HEK293 (cell line): ENCODE measurements around the gene MAML2.

Experiments
- CTCF ChIA-PET: fragments of 350-600 bp; formaldehyde crosslinking; extraction: SDS; loops from one replicate; lab custom pipeline; 2021; ENCODE audit warnings: antibody characterized with exemption; lab: Yijun Ruan, JAX
- POLR2A ChIA-PET: fragments of 300-600 bp; formaldehyde crosslinking; extraction: SDS; loops from one replicate; lab custom pipeline; 2020; ENCODE audit warnings: antibody characterized with exemption, inconsistent platforms; lab: Yijun Ruan, JAX
- H3K27ac ChIP-seq: fragments of 200-500 bp; sonication (Bioruptor generic); 2 replicates; pipeline ENCODE4 v1.5.1; 2014; ENCODE audit warnings: low read depth, low read length, control low read depth, inconsistent platforms; ENCODE audit errors: extremely low read depth
- H3K36me3 ChIP-seq, 2 experiments: fragments of 200-500 bp in 1 of 2; sonication (Bioruptor generic) in 1 of 2; 1 replicate in 1 of 2; 2 replicates in 1 of 2; pipeline ENCODE4 v1.5.1; 2014 to 2017; ENCODE audit warnings: inconsistent platforms in 2 of 2, low read length in 2 of 2; ENCODE audit not compliant: control insufficient read depth in 2 of 2, insufficient read depth in 1 of 2
- H3K4me1 ChIP-seq: fragments of 200-500 bp; sonication (Bioruptor generic); 2 replicates; pipeline ENCODE4 v1.5.1; 2014; ENCODE audit warnings: mild to moderate bottlenecking, low read length, inconsistent platforms; ENCODE audit not compliant: control insufficient read depth, insufficient read depth
- H3K4me3 ChIP-seq: 2 replicates; pipeline ENCODE4 v1.5.1; 2011; ENCODE audit warnings: low read depth, mild to moderate bottlenecking, control low read depth, low read length, moderate library complexity
- H3K9me3 ChIP-seq: fragments of 200-500 bp; sonication (Bioruptor generic); 2 replicates; pipeline ENCODE4 v1.5.1; 2014; ENCODE audit warnings: low read depth, low read length, inconsistent platforms; ENCODE audit not compliant: control insufficient read depth, insufficient read depth
- BCL11B ChIP-seq: fragments of 450-650 bp; formaldehyde crosslinking; IDR thresholded peaks from 2 replicates; pipeline ENCODE4 v1.5.1; 2016; ENCODE audit warnings: low read depth, missing biosample characterization, missing genetic modification characterization
- HOXA7 ChIP-seq: sonication (generic); formaldehyde crosslinking; IDR thresholded peaks from 2 replicates; pipeline ENCODE4 v1.8.1; 2022; ENCODE audit warnings: missing genetic modification reagents, borderline replicate concordance
- KLF9 ChIP-seq: fragments of 450-650 bp; formaldehyde crosslinking; IDR thresholded peaks from 2 replicates; pipeline ENCODE4 v1.5.1; 2016; ENCODE audit warnings: missing biosample characterization, missing genetic modification characterization, low read depth
- MEIS1 ChIP-seq: sonication (generic); formaldehyde crosslinking; IDR thresholded peaks from 2 replicates; pipeline ENCODE4 v1.8.1; 2022; ENCODE audit warnings: missing genetic modification reagents, mild to moderate bottlenecking, borderline replicate concordance
- SP3 ChIP-seq: fragments of 450-650 bp; formaldehyde crosslinking; IDR thresholded peaks from 2 replicates; pipeline ENCODE4 v1.5.1; 2016; ENCODE audit warnings: missing biosample characterization, missing genetic modification characterization
- ZFP41 ChIP-seq: fragments of 450-650 bp; formaldehyde crosslinking; IDR thresholded peaks from 2 replicates; pipeline ENCODE4 v1.5.1; 2016; ENCODE audit warnings: missing biosample characterization, missing genetic modification characterization, borderline replicate concordance
- ZNF121 ChIP-seq: fragments of 450-650 bp; formaldehyde crosslinking; IDR thresholded peaks from 2 replicates; pipeline ENCODE4 v1.5.1; 2016; ENCODE audit warnings: missing biosample characterization, missing genetic modification characterization
- ZNF157 ChIP-seq: fragments of 450-650 bp; formaldehyde crosslinking; IDR thresholded peaks from 2 replicates; pipeline ENCODE4 v1.5.1; 2016; ENCODE audit warnings: missing biosample characterization, missing genetic modification characterization
- ZNF24 ChIP-seq: fragments of 450-650 bp; formaldehyde crosslinking; IDR thresholded peaks from 2 replicates; pipeline ENCODE4 v1.5.1; 2016; ENCODE audit warnings: missing biosample characterization, missing genetic modification characterization
- ZNF311 ChIP-seq: fragments of 450-650 bp; formaldehyde crosslinking; IDR thresholded peaks from 2 replicates; pipeline ENCODE4 v1.5.1; 2017; ENCODE audit warnings: missing biosample characterization, missing genetic modification characterization, borderline replicate concordance
- ZNF416 ChIP-seq: fragments of 450-650 bp; formaldehyde crosslinking; IDR thresholded peaks from 2 replicates; pipeline ENCODE4 v1.5.1; 2016; ENCODE audit warnings: missing biosample characterization, missing genetic modification characterization
- ZNF433 ChIP-seq: fragments of 450-650 bp; formaldehyde crosslinking; IDR thresholded peaks from 2 replicates; pipeline ENCODE4 v1.5.1; 2016; ENCODE audit warnings: missing biosample characterization, missing genetic modification characterization, low read depth
- TF ChIP-seq, protein P1 (sequence below): fragments of 450-650 bp; IDR thresholded peaks from 2 replicates; pipeline ENCODE4 v1.5.1; 2018; ENCODE audit warnings: missing biosample characterization, missing genetic modification characterization
- TF ChIP-seq, protein P2 (sequence below): fragments of 450-650 bp; formaldehyde crosslinking; IDR thresholded peaks from 2 replicates; pipeline ENCODE4 v1.5.1; 2016; ENCODE audit warnings: missing biosample characterization, missing genetic modification characterization
- TF ChIP-seq, protein P3 (sequence below): fragments of 450-650 bp; formaldehyde crosslinking; IDR thresholded peaks from 2 replicates; pipeline ENCODE4 v1.5.1; 2016; ENCODE audit warnings: missing biosample characterization, missing genetic modification characterization
- TF ChIP-seq, protein P4 (sequence below): fragments of 450-650 bp; formaldehyde crosslinking; IDR thresholded peaks from 2 replicates; pipeline ENCODE4 v1.5.1; 2016; ENCODE audit warnings: missing biosample characterization, missing genetic modification characterization
- TF ChIP-seq, protein P5 (sequence below): fragments of 450-650 bp; formaldehyde crosslinking; IDR thresholded peaks from 2 replicates; pipeline ENCODE4 v1.5.1; 2016; ENCODE audit warnings: missing biosample characterization, missing genetic modification characterization
- TF ChIP-seq, protein P6 (sequence below): fragments of 450-650 bp; formaldehyde crosslinking; IDR thresholded peaks from 2 replicates; pipeline ENCODE4 v1.5.1; 2017; ENCODE audit warnings: missing biosample characterization, missing genetic modification characterization
- TF ChIP-seq, protein P7 (sequence below): fragments of 450-650 bp; formaldehyde crosslinking; IDR thresholded peaks from 2 replicates; pipeline ENCODE4 v1.5.1; 2016; ENCODE audit warnings: missing biosample characterization, missing genetic modification characterization, low read depth
- TF ChIP-seq, protein P8 (sequence below): fragments of 450-650 bp; formaldehyde crosslinking; IDR thresholded peaks from 2 replicates; pipeline ENCODE4 v1.5.1; 2017; ENCODE audit warnings: missing biosample characterization, missing genetic modification characterization

The MAML2 gene

DNA sequence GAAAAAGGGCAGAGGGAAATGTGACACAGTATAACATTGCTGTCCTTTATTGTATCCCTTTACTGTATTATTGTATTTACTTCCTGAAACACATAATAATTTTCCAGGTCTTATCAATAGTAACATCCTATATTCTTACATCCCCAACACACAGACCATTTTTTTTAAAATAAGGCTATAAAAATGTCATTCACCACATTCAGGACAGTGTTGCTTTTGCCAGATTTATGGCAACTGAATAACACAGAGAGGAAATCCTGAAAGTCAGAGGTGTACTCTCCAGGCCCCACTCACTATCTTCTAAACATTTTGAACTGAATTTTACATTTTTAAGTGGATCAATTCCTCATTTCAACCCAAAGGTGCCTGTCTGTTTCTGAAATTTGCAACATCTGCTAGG, 314.2 kb downstream of the MAML2 start (continued):
- TF ChIP-seq ZNF433 (tag by site-specific recombination), result no peak
- TF ChIP-seq, protein P1, sequence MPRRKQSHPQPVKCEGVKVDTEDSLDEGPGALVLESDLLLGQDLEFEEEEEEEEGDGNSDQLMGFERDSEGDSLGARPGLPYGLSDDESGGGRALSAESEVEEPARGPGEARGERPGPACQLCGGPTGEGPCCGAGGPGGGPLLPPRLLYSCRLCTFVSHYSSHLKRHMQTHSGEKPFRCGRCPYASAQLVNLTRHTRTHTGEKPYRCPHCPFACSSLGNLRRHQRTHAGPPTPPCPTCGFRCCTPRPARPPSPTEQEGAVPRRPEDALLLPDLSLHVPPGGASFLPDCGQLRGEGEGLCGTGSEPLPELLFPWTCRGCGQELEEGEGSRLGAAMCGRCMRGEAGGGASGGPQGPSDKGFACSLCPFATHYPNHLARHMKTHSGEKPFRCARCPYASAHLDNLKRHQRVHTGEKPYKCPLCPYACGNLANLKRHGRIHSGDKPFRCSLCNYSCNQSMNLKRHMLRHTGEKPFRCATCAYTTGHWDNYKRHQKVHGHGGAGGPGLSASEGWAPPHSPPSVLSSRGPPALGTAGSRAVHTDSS (tag by site-specific recombination), result no peak
- TF ChIP-seq, protein P2, sequence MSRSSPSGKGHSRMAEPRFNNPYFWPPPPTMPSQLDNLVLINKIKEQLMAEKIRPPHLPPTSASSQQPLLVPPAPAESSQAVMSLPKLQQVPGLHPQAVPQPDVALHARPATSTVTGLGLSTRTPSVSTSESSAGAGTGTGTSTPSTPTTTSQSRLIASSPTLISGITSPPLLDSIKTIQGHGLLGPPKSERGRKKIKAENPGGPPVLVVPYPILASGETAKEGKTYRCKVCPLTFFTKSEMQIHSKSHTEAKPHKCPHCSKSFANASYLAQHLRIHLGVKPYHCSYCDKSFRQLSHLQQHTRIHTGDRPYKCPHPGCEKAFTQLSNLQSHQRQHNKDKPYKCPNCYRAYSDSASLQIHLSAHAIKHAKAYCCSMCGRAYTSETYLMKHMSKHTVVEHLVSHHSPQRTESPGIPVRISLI (tag by site-specific recombination), result no peak
- no peak for TF ChIP-seq BCL11B (tag by site-specific recombination)
- TF ChIP-seq ZNF311, result no peak
- no peak for TF ChIP-seq SP3

DNA sequence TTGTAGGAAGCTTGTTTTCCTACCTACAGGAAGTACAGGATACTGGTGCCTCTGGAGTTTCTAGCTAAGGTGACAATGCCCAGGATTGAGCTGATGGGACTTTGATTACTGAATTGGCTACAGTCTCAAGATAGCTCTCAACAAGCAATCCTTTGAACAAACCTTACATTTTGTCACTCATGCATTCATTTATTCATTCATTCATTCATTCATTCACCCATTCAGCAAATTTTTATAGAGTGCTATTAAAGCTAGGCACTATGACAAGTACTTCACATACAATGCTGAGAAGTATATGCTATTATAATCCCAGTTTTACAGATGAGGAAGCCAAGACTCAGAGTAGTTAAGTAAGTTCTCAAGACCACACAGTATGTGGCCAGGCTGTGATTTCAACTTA, 316.0 kb downstream of the MAML2 start:
- no peak overlapping the region for H3K27ac ChIP-seq
- POLR2A ChIA-PET, result no interaction called here
- CTCF ChIA-PET, result interaction anchor here (1.1 kb wide), 1 partner anchor 27 kb away, joined by 3 read pairs; no protein-coding TSS in a partner anchor
- H3K4me3 ChIP-seq, result no peak overlapping the region
- TF ChIP-seq, protein P3, sequence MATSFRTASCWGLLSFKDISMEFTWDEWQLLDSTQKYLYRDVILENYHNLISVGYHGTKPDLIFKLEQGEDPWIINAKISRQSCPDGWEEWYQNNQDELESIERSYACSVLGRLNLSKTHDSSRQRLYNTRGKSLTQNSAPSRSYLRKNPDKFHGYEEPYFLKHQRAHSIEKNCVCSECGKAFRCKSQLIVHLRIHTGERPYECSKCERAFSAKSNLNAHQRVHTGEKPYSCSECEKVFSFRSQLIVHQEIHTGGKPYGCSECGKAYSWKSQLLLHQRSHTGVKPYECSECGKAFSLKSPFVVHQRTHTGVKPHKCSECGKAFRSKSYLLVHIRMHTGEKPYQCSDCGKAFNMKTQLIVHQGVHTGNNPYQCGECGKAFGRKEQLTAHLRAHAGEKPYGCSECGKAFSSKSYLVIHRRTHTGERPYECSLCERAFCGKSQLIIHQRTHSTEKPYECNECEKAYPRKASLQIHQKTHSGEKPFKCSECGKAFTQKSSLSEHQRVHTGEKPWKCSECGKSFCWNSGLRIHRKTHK (tag by site-specific recombination), result no peak
- TF ChIP-seq ZNF24 (no peak), ZNF416 (no peak), ZNF157 (tag by site-specific recombination) (no peak), MEIS1 (CRISPR knock-in tag) (no peak), ZNF311 (no peak), HOXA7 (CRISPR knock-in tag) (no peak), ZFP41 (tag by site-specific recombination) (no peak), KLF9 (tag by site-specific recombination) (no peak), ZNF121 (no peak)
- TF ChIP-seq, protein P4, sequence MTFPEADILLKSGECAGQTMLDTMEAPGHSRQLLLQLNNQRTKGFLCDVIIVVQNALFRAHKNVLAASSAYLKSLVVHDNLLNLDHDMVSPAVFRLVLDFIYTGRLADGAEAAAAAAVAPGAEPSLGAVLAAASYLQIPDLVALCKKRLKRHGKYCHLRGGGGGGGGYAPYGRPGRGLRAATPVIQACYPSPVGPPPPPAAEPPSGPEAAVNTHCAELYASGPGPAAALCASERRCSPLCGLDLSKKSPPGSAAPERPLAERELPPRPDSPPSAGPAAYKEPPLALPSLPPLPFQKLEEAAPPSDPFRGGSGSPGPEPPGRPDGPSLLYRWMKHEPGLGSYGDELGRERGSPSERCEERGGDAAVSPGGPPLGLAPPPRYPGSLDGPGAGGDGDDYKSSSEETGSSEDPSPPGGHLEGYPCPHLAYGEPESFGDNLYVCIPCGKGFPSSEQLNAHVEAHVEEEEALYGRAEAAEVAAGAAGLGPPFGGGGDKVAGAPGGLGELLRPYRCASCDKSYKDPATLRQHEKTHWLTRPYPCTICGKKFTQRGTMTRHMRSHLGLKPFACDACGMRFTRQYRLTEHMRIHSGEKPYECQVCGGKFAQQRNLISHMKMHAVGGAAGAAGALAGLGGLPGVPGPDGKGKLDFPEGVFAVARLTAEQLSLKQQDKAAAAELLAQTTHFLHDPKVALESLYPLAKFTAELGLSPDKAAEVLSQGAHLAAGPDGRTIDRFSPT (tag by site-specific recombination), result no peak
- TF ChIP-seq, protein P5, sequence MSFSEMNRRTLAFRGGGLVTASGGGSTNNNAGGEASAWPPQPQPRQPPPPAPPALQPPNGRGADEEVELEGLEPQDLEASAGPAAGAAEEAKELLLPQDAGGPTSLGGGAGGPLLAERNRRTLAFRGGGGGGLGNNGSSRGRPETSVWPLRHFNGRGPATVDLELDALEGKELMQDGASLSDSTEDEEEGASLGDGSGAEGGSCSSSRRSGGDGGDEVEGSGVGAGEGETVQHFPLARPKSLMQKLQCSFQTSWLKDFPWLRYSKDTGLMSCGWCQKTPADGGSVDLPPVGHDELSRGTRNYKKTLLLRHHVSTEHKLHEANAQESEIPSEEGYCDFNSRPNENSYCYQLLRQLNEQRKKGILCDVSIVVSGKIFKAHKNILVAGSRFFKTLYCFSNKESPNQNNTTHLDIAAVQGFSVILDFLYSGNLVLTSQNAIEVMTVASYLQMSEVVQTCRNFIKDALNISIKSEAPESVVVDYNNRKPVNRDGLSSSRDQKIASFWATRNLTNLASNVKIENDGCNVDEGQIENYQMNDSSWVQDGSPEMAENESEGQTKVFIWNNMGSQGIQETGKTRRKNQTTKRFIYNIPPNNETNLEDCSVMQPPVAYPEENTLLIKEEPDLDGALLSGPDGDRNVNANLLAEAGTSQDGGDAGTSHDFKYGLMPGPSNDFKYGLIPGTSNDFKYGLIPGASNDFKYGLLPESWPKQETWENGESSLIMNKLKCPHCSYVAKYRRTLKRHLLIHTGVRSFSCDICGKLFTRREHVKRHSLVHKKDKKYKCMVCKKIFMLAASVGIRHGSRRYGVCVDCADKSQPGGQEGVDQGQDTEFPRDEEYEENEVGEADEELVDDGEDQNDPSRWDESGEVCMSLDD (tag by site-specific recombination), result no peak
- TF ChIP-seq, protein P6, sequence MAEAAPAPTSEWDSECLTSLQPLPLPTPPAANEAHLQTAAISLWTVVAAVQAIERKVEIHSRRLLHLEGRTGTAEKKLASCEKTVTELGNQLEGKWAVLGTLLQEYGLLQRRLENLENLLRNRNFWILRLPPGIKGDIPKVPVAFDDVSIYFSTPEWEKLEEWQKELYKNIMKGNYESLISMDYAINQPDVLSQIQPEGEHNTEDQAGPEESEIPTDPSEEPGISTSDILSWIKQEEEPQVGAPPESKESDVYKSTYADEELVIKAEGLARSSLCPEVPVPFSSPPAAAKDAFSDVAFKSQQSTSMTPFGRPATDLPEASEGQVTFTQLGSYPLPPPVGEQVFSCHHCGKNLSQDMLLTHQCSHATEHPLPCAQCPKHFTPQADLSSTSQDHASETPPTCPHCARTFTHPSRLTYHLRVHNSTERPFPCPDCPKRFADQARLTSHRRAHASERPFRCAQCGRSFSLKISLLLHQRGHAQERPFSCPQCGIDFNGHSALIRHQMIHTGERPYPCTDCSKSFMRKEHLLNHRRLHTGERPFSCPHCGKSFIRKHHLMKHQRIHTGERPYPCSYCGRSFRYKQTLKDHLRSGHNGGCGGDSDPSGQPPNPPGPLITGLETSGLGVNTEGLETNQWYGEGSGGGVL, result no peak
- TF ChIP-seq, protein P7, sequence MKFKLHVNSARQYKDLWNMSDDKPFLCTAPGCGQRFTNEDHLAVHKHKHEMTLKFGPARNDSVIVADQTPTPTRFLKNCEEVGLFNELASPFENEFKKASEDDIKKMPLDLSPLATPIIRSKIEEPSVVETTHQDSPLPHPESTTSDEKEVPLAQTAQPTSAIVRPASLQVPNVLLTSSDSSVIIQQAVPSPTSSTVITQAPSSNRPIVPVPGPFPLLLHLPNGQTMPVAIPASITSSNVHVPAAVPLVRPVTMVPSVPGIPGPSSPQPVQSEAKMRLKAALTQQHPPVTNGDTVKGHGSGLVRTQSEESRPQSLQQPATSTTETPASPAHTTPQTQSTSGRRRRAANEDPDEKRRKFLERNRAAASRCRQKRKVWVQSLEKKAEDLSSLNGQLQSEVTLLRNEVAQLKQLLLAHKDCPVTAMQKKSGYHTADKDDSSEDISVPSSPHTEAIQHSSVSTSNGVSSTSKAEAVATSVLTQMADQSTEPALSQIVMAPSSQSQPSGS (tag by site-specific recombination), result no peak
- TF ChIP-seq, protein P8, sequence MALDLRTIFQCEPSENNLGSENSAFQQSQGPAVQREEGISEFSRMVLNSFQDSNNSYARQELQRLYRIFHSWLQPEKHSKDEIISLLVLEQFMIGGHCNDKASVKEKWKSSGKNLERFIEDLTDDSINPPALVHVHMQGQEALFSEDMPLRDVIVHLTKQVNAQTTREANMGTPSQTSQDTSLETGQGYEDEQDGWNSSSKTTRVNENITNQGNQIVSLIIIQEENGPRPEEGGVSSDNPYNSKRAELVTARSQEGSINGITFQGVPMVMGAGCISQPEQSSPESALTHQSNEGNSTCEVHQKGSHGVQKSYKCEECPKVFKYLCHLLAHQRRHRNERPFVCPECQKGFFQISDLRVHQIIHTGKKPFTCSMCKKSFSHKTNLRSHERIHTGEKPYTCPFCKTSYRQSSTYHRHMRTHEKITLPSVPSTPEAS (tag by site-specific recombination), result no peak
- H3K36me3 ChIP-seq, result no peaks in the 10 kb centered on the region
- no peaks in the 10 kb centered on the region for H3K4me1 ChIP-seq
- H3K9me3 ChIP-seq, result no peaks in the 10 kb centered on the region
